IMR-90 (cell line): ENCODE data around the gene MRPL21. TPM values are rescaled to one million over a fixed set of nuclear protein-coding genes. Genes with fewer than 3 reads are reported as not detected.

Experiments
- ATAC-seq: fragments of 200-7000 bp; cut with Tn5 transposase; 2 replicates; pipeline ENCODE4 v1.9.1; 2020; ENCODE audit warnings: low read depth, mild to moderate bottlenecking, moderate library complexity
- BruUV-seq: library from RNA; stranded (reverse); fragments of 400-500 nt; replicated peaks from 2 replicates; lab custom pipeline; 2021; lab: Mats Ljungman, UMichigan
- CTCF ChIA-PET: fragments of 300-600 bp; formaldehyde crosslinking; extraction: SDS; loops from one replicate; lab custom pipeline; 2021; ENCODE audit warnings: antibody characterized with exemption; lab: Yijun Ruan, JAX
- POLR2A ChIA-PET: fragments of 300-600 bp; sonication (Branson Sonifier 250); formaldehyde crosslinking; loops from one replicate; lab custom pipeline; 2022; ENCODE audit warnings: antibody characterized with exemption; ENCODE audit not compliant: unreplicated experiment; lab: Charles Lee
- DNase-seq: peaks from one replicate; pipeline ENCODE4 v3.0.0; 2013
- H2AFZ ChIP-seq: replicated peaks from 2 replicates; pipeline ENCODE3; 2013; ENCODE audit warnings: low read length, mild to moderate bottlenecking; ENCODE audit not compliant: poor library complexity
- H2AK5ac ChIP-seq: 2 replicates; pipeline ENCODE4 v1.6.1; 2013; ENCODE audit warnings: low read depth, low read length, inconsistent platforms
- H2AK9ac ChIP-seq: replicated peaks from 2 replicates; pipeline ENCODE3; 2013; ENCODE audit warnings: mild to moderate bottlenecking, low read depth, low read length, moderate library complexity; ENCODE audit not compliant: poor library complexity
- H2BK120ac ChIP-seq: 2 replicates; pipeline ENCODE4 v1.6.1; 2013; ENCODE audit warnings: low read depth, low read length, inconsistent platforms
- H2BK15ac ChIP-seq: 3 replicates; pipeline ENCODE4 v1.6.1; 2013; ENCODE audit warnings: low read depth, low read length, inconsistent platforms
- H2BK20ac ChIP-seq: 2 replicates; pipeline ENCODE4 v1.6.1; 2013; ENCODE audit warnings: low read depth, mild to moderate bottlenecking, inconsistent platforms, low read length, moderate library complexity
- H2BK5ac ChIP-seq: 2 replicates; pipeline ENCODE4 v1.6.1; 2013; ENCODE audit warnings: mild to moderate bottlenecking, low read depth, low read length, inconsistent platforms; ENCODE audit not compliant: poor library complexity, severe bottlenecking
- H3K14ac ChIP-seq: replicated peaks from 2 replicates; pipeline ENCODE4 v1.6.1; 2013; ENCODE audit warnings: low read depth, low read length, inconsistent platforms
- H3K18ac ChIP-seq: 2 replicates; pipeline ENCODE4 v1.6.1; 2013; ENCODE audit warnings: low read depth, low read length, control low read depth
- H3K23ac ChIP-seq: 2 replicates; pipeline ENCODE4 v1.6.1; 2013; ENCODE audit warnings: low read depth, low read length, inconsistent platforms
- H3K27ac ChIP-seq: 2 replicates; pipeline ENCODE4 v1.5.1; 2013; ENCODE audit warnings: mild to moderate bottlenecking, control low read depth, low read length; ENCODE audit not compliant: insufficient read depth
- H3K27me3 ChIP-seq: 2 replicates; pipeline ENCODE4 v1.6.1; 2013; ENCODE audit warnings: low read length; ENCODE audit not compliant: control insufficient read depth, insufficient read depth
- H3K36me3 ChIP-seq: 2 replicates; pipeline ENCODE4 v1.6.1; 2013; ENCODE audit warnings: low read length, mixed read lengths; ENCODE audit not compliant: control insufficient read depth, insufficient read depth
- H3K4ac ChIP-seq: 2 replicates; pipeline ENCODE4 v1.6.1; 2013; ENCODE audit warnings: low read depth, low read length, inconsistent platforms
- H3K4me1 ChIP-seq: 2 replicates; pipeline ENCODE4 v1.6.1; 2013; ENCODE audit warnings: low read length, mixed read lengths; ENCODE audit not compliant: control insufficient read depth, insufficient read depth
- H3K4me2 ChIP-seq: 2 replicates; pipeline ENCODE4 v1.6.1; 2013; ENCODE audit warnings: low read depth, mild to moderate bottlenecking, control low read depth, low read length, moderate library complexity
- H3K4me3 ChIP-seq: 2 replicates; pipeline ENCODE4 v1.5.1; 2013; ENCODE audit warnings: low read depth, mild to moderate bottlenecking, control low read depth, low read length, moderate library complexity; ENCODE audit not compliant: insufficient read depth
- H3K56ac ChIP-seq: 2 replicates; pipeline ENCODE4 v1.6.1; 2013; ENCODE audit warnings: low read length, inconsistent platforms; ENCODE audit not compliant: insufficient read depth; ENCODE audit errors: extremely low read depth
- H3K79me1 ChIP-seq, 2 experiments: 2 replicates each; pipeline ENCODE4 v1.6.1; 2013; ENCODE audit warnings: low read length in 2 of 2, inconsistent platforms in 1 of 2, low read depth in 1 of 2
- H3K9ac ChIP-seq: 2 replicates; pipeline ENCODE4 v1.6.1; 2013; ENCODE audit warnings: low read depth, low read length, control low read depth
- H3K9me1 ChIP-seq: 2 replicates; pipeline ENCODE4 v1.6.1; 2013; ENCODE audit warnings: low read length, inconsistent platforms; ENCODE audit not compliant: insufficient read depth
- H3K9me3 ChIP-seq: 2 replicates; pipeline ENCODE4 v1.6.1; 2013; ENCODE audit warnings: low read length; ENCODE audit not compliant: control insufficient read depth, insufficient read depth
- H4K20me1 ChIP-seq: 2 replicates; pipeline ENCODE4 v1.6.1; 2013; ENCODE audit warnings: low read length, inconsistent platforms; ENCODE audit not compliant: insufficient read depth
- H4K5ac ChIP-seq: 2 replicates; pipeline ENCODE4 v1.6.1; 2013; ENCODE audit warnings: mild to moderate bottlenecking, low read depth, low read length, control low read depth
- H4K8ac ChIP-seq, 2 experiments: 2 replicates each; pipeline ENCODE4 v1.6.1; 2013; ENCODE audit warnings: low read depth in 2 of 2, low read length in 2 of 2, control low read depth in 1 of 2, inconsistent platforms in 1 of 2
- H4K91ac ChIP-seq: 2 replicates; pipeline ENCODE4 v1.6.1; 2013; ENCODE audit warnings: low read depth, low read length, inconsistent platforms; ENCODE audit not compliant: insufficient read depth
- BHLHE40 ChIP-seq: fragments of 150-350 bp; IDR thresholded peaks from 2 replicates; pipeline ENCODE4 v1.6.1; 2016; ENCODE audit warnings: mild to moderate bottlenecking, low read depth, low read length
- CEBPB ChIP-seq: IDR thresholded peaks from 2 replicates; pipeline ENCODE4 v1.6.1; 2012; ENCODE audit warnings: low read depth, low read length, improper control_type of control experiment
- CHD1 ChIP-seq: IDR thresholded peaks from 2 replicates; pipeline ENCODE4 v1.6.1; 2012; ENCODE audit warnings: low read depth, low read length, improper control_type of control experiment
- FOS ChIP-seq: fragments of 150-350 bp; IDR thresholded peaks from 2 replicates; pipeline ENCODE4 v1.6.1; 2016; ENCODE audit warnings: low read depth, low read length
- MAFK ChIP-seq: IDR thresholded peaks from 2 replicates; pipeline ENCODE4 v1.6.1; 2012; ENCODE audit warnings: low read depth, low read length, improper control_type of control experiment
- MXI1 ChIP-seq: IDR thresholded peaks from 2 replicates; pipeline ENCODE4 v1.6.1; 2012; ENCODE audit warnings: low read depth, mild to moderate bottlenecking, low read length, moderate library complexity, borderline replicate concordance
- NFE2L2 ChIP-seq: fragments of 150-350 bp; IDR thresholded peaks from 2 replicates; pipeline ENCODE4 v1.6.1; 2016; ENCODE audit warnings: low read depth, mild to moderate bottlenecking, low read length
- POLR2A ChIP-seq: IDR thresholded peaks from 2 replicates; pipeline ENCODE4 v1.6.1; 2012; ENCODE audit warnings: mild to moderate bottlenecking, low read depth, low read length
- RAD21 ChIP-seq: IDR thresholded peaks from 2 replicates; pipeline ENCODE4 v1.6.1; 2012; ENCODE audit warnings: low read length, improper control_type of control experiment
- RCOR1 ChIP-seq: IDR thresholded peaks from 2 replicates; pipeline ENCODE4 v1.6.1; 2012; ENCODE audit warnings: mild to moderate bottlenecking, low read length, improper control_type of control experiment; ENCODE audit not compliant: insufficient replicate concordance
- RFX5 ChIP-seq: IDR thresholded peaks from 2 replicates; pipeline ENCODE4 v1.8.0; 2012; ENCODE audit warnings: low read depth, mild to moderate bottlenecking, low read length, moderate library complexity
- SMC3 ChIP-seq: fragments of 150-350 bp; IDR thresholded peaks from 2 replicates; pipeline ENCODE4 v1.6.1; 2016; ENCODE audit warnings: low read depth, mild to moderate bottlenecking, antibody characterized with exemption, low read length, moderate library complexity
- WGBS, 2 experiments: methylation state at CpG; one replicate each; pipeline versions ENCODE4 v1.1.5 to v1.1.7; 2013; ENCODE audit warnings: missing lambda C conversion rate in 2 of 2; ENCODE audit not compliant: insufficient read length in 1 of 2; ENCODE audit errors: extremely low coverage in 2 of 2; 5-methylcytosine and 5-hydroxymethylcytosine counted together
- dilution Hi-C: fragments of 300-500 bp; cut with HindIII; formaldehyde crosslinking; loops from one replicate; pipeline ENCODE4 v1.14.3; 2018; ENCODE audit warnings: low sequenced_read_pairs; ENCODE audit not compliant: unreplicated experiment
- in situ Hi-C: fragments of 300-500 bp; cut with MboI; formaldehyde crosslinking; loops from 3 replicates; pipeline ENCODE4 v1.14.3; 2019; ENCODE audit warnings: low sequenced_read_pairs, inconsistent platforms, mixed read lengths
- intact Hi-C: fragments of 100-400 bp; cut with micrococcal nuclease; formaldehyde crosslinking; loops from 2 replicates; pipeline ENCODE4 v1.10.0; 2022
- polyA plus RNA-seq, 3 experiments: library from polyadenylated mRNA; depleted of rRNA; stranded (reverse); fragments of >200 nt; gene quantifications; 2 replicates each; pipeline ENCODE4 v1.2.3, GENCODE V29; 2012; ENCODE audit warnings: low replicate concordance in 1 of 3
- total RNA-seq: library from RNA; depleted of rRNA; stranded (reverse); fragments of >200 nt; gene quantifications from 2 replicates; pipeline ENCODE4 v1.2.3, GENCODE V29; 2012
- TF ChIP-seq, protein P1 (sequence below): conservative IDR thresholded peaks from 2 replicates; pipeline ENCODE4 v1.5.1; 2012; ENCODE audit warnings: mild to moderate bottlenecking, low read depth, low read length, improper control_type of control experiment
- TF ChIP-seq, protein P2 (sequence below): fragments of 150-350 bp; IDR thresholded peaks from 2 replicates; pipeline ENCODE4 v1.6.1; 2016; ENCODE audit warnings: low read depth, mild to moderate bottlenecking, low read length, moderate library complexity, borderline replicate concordance
- TF ChIP-seq, protein P3 (sequence below): fragments of 150-350 bp; IDR thresholded peaks from 2 replicates; pipeline ENCODE4 v1.6.1; 2017; ENCODE audit warnings: mild to moderate bottlenecking, antibody characterized with exemption, low read length, low read depth

The MRPL21 gene
- total and polyA plus RNA-seq, 2 of the 4 experiments (the other 2 are of a cell fraction) = 19.2 to 26.3 TPM

DNA sequence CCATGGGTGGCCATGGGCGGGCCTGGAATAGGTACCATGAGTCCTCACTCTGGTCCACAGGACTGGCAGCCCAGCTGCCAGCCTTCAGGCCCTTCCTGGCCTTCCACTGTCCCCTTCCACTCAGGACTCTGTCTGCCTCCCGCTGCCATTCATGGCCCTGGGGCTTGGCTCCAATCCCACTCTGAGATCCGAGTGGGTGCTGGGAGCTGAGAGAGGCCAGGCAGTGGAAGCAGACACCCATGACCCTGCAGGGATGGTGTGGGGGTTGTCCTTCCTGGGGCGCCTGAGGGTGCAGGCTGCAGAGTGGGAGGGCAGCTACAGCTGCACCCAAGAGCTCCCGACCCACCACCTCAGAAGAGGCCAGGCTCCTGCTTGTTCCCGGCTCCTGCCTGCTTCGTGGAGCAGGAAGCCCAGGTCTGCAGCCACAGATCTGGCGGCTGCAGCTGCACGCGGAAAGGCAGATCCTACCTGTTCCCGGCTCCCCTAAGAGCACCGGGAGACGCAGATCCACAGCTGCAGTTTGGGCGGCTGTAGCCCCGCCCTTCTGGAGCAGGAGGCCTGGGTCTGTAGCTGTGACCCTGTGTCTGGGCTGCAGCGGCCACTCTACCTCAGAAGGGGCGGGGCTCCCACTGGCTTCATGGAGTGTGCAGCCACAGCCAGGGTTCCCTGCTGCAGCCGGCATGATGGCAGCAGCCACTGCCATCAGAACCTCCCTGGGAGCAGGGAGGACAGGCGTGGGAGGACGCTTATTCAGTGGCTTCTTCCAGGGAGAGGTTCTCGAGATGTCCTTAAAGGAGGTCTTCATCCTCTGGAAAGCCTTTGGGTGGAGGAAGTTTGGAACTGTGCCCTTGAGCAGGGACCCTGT lies 27.6 kb upstream of the MRPL21 start:
- Histone ChIP-seq H2AK9ac (no peak overlapping the region), H3K4me2 (no peak overlapping the region), H4K20me1 (no peaks in the 10 kb centered on the region), H2BK20ac (no peak overlapping the region), H3K4ac (no peak overlapping the region), H2BK120ac (no peak overlapping the region), H3K9me3 (no peaks in the 10 kb centered on the region), H3K9ac (no peak overlapping the region), H2BK15ac (no peak overlapping the region), H3K27ac (no peak overlapping the region), H3K4me1 (no peaks in the 10 kb centered on the region), H3K18ac (no peak overlapping the region), H4K5ac (no peak overlapping the region), H3K36me3 (peaks cover 61% of the 10 kb centered on the region), H3K79me1 (peaks cover 2 to 7% of the 10 kb centered on the region in 2 experiments; a peak in 2 of 4 replicates), H3K4me3 (no peak overlapping the region), H3K23ac (no peak overlapping the region), H3K27me3 (no peaks in the 10 kb centered on the region), H2AK5ac (no peak overlapping the region), H3K14ac (no peak overlapping the region), H3K56ac (no peak overlapping the region), H4K91ac (no peak overlapping the region), H2BK5ac (no peak overlapping the region), H2AFZ (no peak overlapping the region), H3K9me1 (no peaks in the 10 kb centered on the region; the same call in 1 of the 2 replicates), H4K8ac (no peak overlapping the region)
- POLR2A ChIA-PET = no interaction called here
- intact Hi-C loops = no loop called here
- dilution Hi-C loops = no loop called here
- CTCF ChIA-PET = no interaction called here
- in situ Hi-C loops = loop anchor here (25.0 kb wide), 1 partner anchor 731 kb away; no protein-coding TSS in a partner anchor
- ATAC-seq (no peak), DNase-seq (no peak)
- no TSS peak for BruUV-seq
- WGBS, 2 experiments = 92% methylated on average over 2 of the region's 21 CpGs; no CpG with 5 or more reads in 1 of the 2 experiments
- TF ChIP-seq FOS (no peak), SMC3 (no peak), POLR2A (no peak), MAFK (no peak), NFE2L2 (no peak), CEBPB (no peak), RFX5 (no peak), CHD1 (no peak), RCOR1 (no peak), MXI1 (no peak), BHLHE40 (no peak), RAD21 (no peak)
- TF ChIP-seq, protein P1, sequence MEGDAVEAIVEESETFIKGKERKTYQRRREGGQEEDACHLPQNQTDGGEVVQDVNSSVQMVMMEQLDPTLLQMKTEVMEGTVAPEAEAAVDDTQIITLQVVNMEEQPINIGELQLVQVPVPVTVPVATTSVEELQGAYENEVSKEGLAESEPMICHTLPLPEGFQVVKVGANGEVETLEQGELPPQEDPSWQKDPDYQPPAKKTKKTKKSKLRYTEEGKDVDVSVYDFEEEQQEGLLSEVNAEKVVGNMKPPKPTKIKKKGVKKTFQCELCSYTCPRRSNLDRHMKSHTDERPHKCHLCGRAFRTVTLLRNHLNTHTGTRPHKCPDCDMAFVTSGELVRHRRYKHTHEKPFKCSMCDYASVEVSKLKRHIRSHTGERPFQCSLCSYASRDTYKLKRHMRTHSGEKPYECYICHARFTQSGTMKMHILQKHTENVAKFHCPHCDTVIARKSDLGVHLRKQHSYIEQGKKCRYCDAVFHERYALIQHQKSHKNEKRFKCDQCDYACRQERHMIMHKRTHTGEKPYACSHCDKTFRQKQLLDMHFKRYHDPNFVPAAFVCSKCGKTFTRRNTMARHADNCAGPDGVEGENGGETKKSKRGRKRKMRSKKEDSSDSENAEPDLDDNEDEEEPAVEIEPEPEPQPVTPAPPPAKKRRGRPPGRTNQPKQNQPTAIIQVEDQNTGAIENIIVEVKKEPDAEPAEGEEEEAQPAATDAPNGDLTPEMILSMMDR = no peak
- TF ChIP-seq, protein P2, sequence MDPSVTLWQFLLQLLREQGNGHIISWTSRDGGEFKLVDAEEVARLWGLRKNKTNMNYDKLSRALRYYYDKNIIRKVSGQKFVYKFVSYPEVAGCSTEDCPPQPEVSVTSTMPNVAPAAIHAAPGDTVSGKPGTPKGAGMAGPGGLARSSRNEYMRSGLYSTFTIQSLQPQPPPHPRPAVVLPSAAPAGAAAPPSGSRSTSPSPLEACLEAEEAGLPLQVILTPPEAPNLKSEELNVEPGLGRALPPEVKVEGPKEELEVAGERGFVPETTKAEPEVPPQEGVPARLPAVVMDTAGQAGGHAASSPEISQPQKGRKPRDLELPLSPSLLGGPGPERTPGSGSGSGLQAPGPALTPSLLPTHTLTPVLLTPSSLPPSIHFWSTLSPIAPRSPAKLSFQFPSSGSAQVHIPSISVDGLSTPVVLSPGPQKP = no peak
- TF ChIP-seq, protein P3, sequence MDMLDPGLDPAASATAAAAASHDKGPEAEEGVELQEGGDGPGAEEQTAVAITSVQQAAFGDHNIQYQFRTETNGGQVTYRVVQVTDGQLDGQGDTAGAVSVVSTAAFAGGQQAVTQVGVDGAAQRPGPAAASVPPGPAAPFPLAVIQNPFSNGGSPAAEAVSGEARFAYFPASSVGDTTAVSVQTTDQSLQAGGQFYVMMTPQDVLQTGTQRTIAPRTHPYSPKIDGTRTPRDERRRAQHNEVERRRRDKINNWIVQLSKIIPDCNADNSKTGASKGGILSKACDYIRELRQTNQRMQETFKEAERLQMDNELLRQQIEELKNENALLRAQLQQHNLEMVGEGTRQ = no peak
